PC-9 (cell line): ENCODE results near the gene MX2. TPM values are rescaled to one million over a fixed set of nuclear protein-coding genes. Genes with fewer than 3 reads are reported as not detected.

Experiments used
- BruUV-seq: library from RNA; stranded (reverse); fragments of 400-500 nt; replicated peaks from 2 replicates; lab custom pipeline; 2021; lab: Mats Ljungman, UMichigan
- CTCF ChIA-PET: fragments of 300-600 bp; sonication (Branson Sonifier 250); formaldehyde crosslinking; loops from one replicate; lab custom pipeline; 2022; ENCODE audit warnings: antibody characterized with exemption; lab: Charles Lee
- POLR2A ChIA-PET: fragments of 300-600 bp; sonication (Branson Sonifier 250); formaldehyde crosslinking; loops from one replicate; lab custom pipeline; 2022; ENCODE audit warnings: antibody characterized with exemption; ENCODE audit not compliant: unreplicated experiment; lab: Charles Lee
- DNase-seq, 2 experiments: peaks; one replicate each; pipeline versions ENCODE4 v3.0.0 to v3.0.0-alpha.2; 2015 to 2022; ENCODE audit warnings: mixed read lengths in 1 of 2
- H2AFZ ChIP-seq: fragments of 200-600 bp; sonication (generic); 2 replicates; pipeline ENCODE4 v1.8.1; 2017; ENCODE audit warnings: antibody characterized with exemption
- H3F3A ChIP-seq: fragments of 200-600 bp; sonication (generic); 2 replicates; pipeline ENCODE4 v1.8.1; 2017; ENCODE audit warnings: antibody characterized with exemption, mild to moderate bottlenecking, low read depth; ENCODE audit not compliant: insufficient read depth
- H3K27ac ChIP-seq: fragments of 200-600 bp; sonication (generic); 2 replicates; pipeline ENCODE4 v1.6.1; 2016; ENCODE audit warnings: mixed run types
- H3K27me3 ChIP-seq: fragments of 200-600 bp; sonication (generic); 2 replicates; pipeline ENCODE4 v1.6.1; 2016; ENCODE audit warnings: low read depth, mixed run types; ENCODE audit not compliant: insufficient read depth
- H3K36me3 ChIP-seq: fragments of 200-600 bp; sonication (generic); 2 replicates; pipeline ENCODE4 v1.6.1; 2016; ENCODE audit warnings: low read depth, mixed run types
- H3K4me1 ChIP-seq: fragments of 200-600 bp; sonication (generic); replicated peaks from 2 replicates; pipeline ENCODE4 v1.6.1; 2016; ENCODE audit warnings: mixed run types; ENCODE audit not compliant: insufficient read depth
- H3K4me2 ChIP-seq: fragments of 200-600 bp; sonication (generic); 2 replicates; pipeline ENCODE4 v1.6.1; 2017; ENCODE audit warnings: mixed run types
- H3K4me3 ChIP-seq: fragments of 200-600 bp; sonication (generic); 2 replicates; pipeline ENCODE4 v1.6.1; 2016; ENCODE audit warnings: mixed run types
- H3K79me2 ChIP-seq: fragments of 200-600 bp; sonication (generic); 2 replicates; pipeline ENCODE4 v1.6.1; 2017; ENCODE audit warnings: low read depth, mixed run types
- H3K9me2 ChIP-seq: fragments of 200-600 bp; sonication (generic); 2 replicates; pipeline ENCODE4 v1.8.1; 2017; ENCODE audit warnings: mild to moderate bottlenecking; ENCODE audit not compliant: insufficient read depth
- H3K9me3 ChIP-seq: fragments of 200-600 bp; sonication (generic); 2 replicates; pipeline ENCODE4 v1.8.1; 2016; ENCODE audit warnings: low read depth; ENCODE audit not compliant: insufficient read depth
- H4K20me1 ChIP-seq: fragments of 200-600 bp; sonication (generic); 2 replicates; pipeline ENCODE4 v1.8.1; 2017; ENCODE audit not compliant: insufficient read depth
- CTCF ChIP-seq: fragments of 200-600 bp; sonication (generic); conservative IDR thresholded peaks from 2 replicates; pipeline ENCODE4 v1.6.1; 2017; ENCODE audit warnings: mixed run types, antibody characterized with exemption, mild to moderate bottlenecking, moderate library complexity
- EZH2 ChIP-seq: fragments of 200-600 bp; sonication (generic); IDR thresholded peaks from 2 replicates; pipeline ENCODE4 v1.8.0; 2017; ENCODE audit warnings: antibody characterized with exemption, low read depth
- intact Hi-C: fragments of 100-400 bp; cut with micrococcal nuclease; formaldehyde crosslinking; loops from one replicate; pipeline ENCODE4 v1.10.0; 2022; ENCODE audit not compliant: unreplicated experiment
- total RNA-seq: library from RNA; stranded (reverse); gene quantifications from 2 replicates; pipeline ENCODE4 v1.2.3, GENCODE V29; 2021

MX2 gene
- total RNA-seq, 1 experiment from 2014 or later: 2.5 TPM

GRCh38 chr21:41405321-41405720 lies 43.5 kb downstream of the MX2 start:
- H4K20me1 ChIP-seq: no peaks in the 10 kb centered on the region
- H3K27me3 ChIP-seq: no peaks in the 10 kb centered on the region
- ChIA-PET POLR2A (no interaction called here), CTCF (no interaction called here)
- H3K9me3 ChIP-seq: no peaks in the 10 kb centered on the region
- no peak for DNase-seq
- no peak overlapping the region for H3K4me3 ChIP-seq
- no peaks in the 10 kb centered on the region for H3K4me1 ChIP-seq
- no peak overlapping the region for H3K4me2 ChIP-seq
- intact Hi-C loops: no loop called here
- TF ChIP-seq CTCF (no peak), EZH2 (no peak)
- no peaks in the 10 kb centered on the region for H3K9me2 ChIP-seq
- H3K36me3 ChIP-seq: no peaks in the 10 kb centered on the region
- no peak overlapping the region for H3K27ac ChIP-seq
- no peak overlapping the region for H2AFZ ChIP-seq
- H3F3A ChIP-seq: no peaks in the 10 kb centered on the region
- no peaks in the 10 kb centered on the region for H3K79me2 ChIP-seq
- BruUV-seq: no TSS peak

GRCh38 chr21:41406340-41406739 lies 44.5 kb downstream of the MX2 start:
- Histone ChIP-seq H3K4me3 (no peak overlapping the region), H3K4me1 (no peaks in the 10 kb centered on the region), H3K9me2 (no peaks in the 10 kb centered on the region), H3K4me2 (no peak overlapping the region), H3F3A (no peaks in the 10 kb centered on the region), H2AFZ (no peak overlapping the region), H3K27ac (no peak overlapping the region), H3K79me2 (no peaks in the 10 kb centered on the region), H3K9me3 (no peaks in the 10 kb centered on the region), H4K20me1 (no peaks in the 10 kb centered on the region), H3K36me3 (no peaks in the 10 kb centered on the region), H3K27me3 (no peaks in the 10 kb centered on the region)
- ChIA-PET CTCF (no interaction called here), POLR2A (no interaction called here)
- BruUV-seq: no TSS peak
- no peak for DNase-seq
- intact Hi-C loops: no loop called here
- TF ChIP-seq CTCF: no peak
- TF ChIP-seq EZH2: no peak

- Histone ChIP-seq H3K4me3 (no peak overlapping the region), H3K9me3 (no peaks in the 10 kb centered on the region), H4K20me1 (no peaks in the 10 kb centered on the region), H3K27me3 (no peaks in the 10 kb centered on the region), H3K79me2 (no peaks in the 10 kb centered on the region), H3K4me1 (no peaks in the 10 kb centered on the region), H2AFZ (no peak overlapping the region), H3K9me2 (no peaks in the 10 kb centered on the region), H3F3A (no peaks in the 10 kb centered on the region), H3K4me2 (no peak overlapping the region), H3K36me3 (no peaks in the 10 kb centered on the region), H3K27ac (no peak overlapping the region)
- DNase-seq: no peak
- BruUV-seq: no TSS peak
- POLR2A ChIA-PET: no interaction called here
- intact Hi-C loops: no loop called here
- no peak for TF ChIP-seq EZH2
- TF ChIP-seq CTCF: no peak
- CTCF ChIA-PET: no interaction called here
These were observed 46.0 kb downstream of the MX2 start for GRCh38 chr21:41407541-41408460.
